Ovary (tissue), 9 donors: ENCODE results near the gene IRAK1. TPM values are rescaled to one million over a fixed set of nuclear protein-coding genes. Genes with fewer than 3 reads are reported as not detected.

Experiments used
- DNase-seq, 5 donors: peaks; one replicate each; pipeline ENCODE4 v3.0.0-alpha.2; 2019 to 2020
- H3K27ac ChIP-seq, 2 donors: fragments of 200-600 bp; one replicate each; pipeline versions ENCODE4 v1.5.1 to v1.8.0; 2019 to 2022
- H3K27me3 ChIP-seq: fragments of 200-600 bp; one replicate; pipeline ENCODE4 v1.8.0; 2022
- H3K36me3 ChIP-seq: fragments of 200-600 bp; sonication (generic); one replicate; pipeline ENCODE4 v1.5.1; 2019
- H3K4me1 ChIP-seq: one replicate; pipeline ENCODE4 v1.8.1; 2013; ENCODE audit warnings: mild to moderate bottlenecking, moderate library complexity; ENCODE audit not compliant: insufficient read depth
- H3K4me3 ChIP-seq: fragments of 200-600 bp; sonication (generic); one replicate; pipeline ENCODE4 v1.5.1; 2017
- H3K9me3 ChIP-seq, 2 donors: fragments of 200-600 bp in 1 of 2; sonication (generic) in 1 of 2; one replicate each; pipeline versions ENCODE4 v1.5.1 to v1.8.1; 2013 to 2019; ENCODE audit warnings: mild to moderate bottlenecking in 1 of 2, moderate library complexity in 1 of 2
- CTCF ChIP-seq, 3 donors: fragments of 450-650 bp in 2 of 3; fragments of 200-600 bp in 1 of 3; IDR thresholded peaks; one replicate each; pipeline versions ENCODE4 v1.5.1 to v1.8.0; 2016 to 2022; ENCODE audit warnings: antibody characterized with exemption in 3 of 3, mild to moderate bottlenecking in 1 of 3
- EP300 ChIP-seq: sonication (generic); formaldehyde crosslinking; IDR thresholded peaks from one replicate; pipeline ENCODE4 v1.6.1; 2017; ENCODE audit warnings: antibody characterized with exemption
- POLR2A ChIP-seq: fragments of 450-650 bp; IDR thresholded peaks from one replicate; pipeline ENCODE4 v1.6.1; 2017; ENCODE audit warnings: antibody characterized with exemption, mild to moderate bottlenecking, moderate library complexity
- WGBS, 3 donors: extraction: QIAGEN DNeasy Blood & Tissue Kit in 1 of 3; methylation state at CpG; one replicate each; pipeline versions ENCODE4 v1.1.5 to v1.1.7; 2013 to 2017; 5-methylcytosine and 5-hydroxymethylcytosine counted together
- intact Hi-C, 4 donors: fragments of 100-400 bp; cut with DNase I; formaldehyde crosslinking; loops; one replicate each; pipeline versions ENCODE4 v1.11.0 to v1.15.1; 2022 to 2023
- polyA plus RNA-seq, 2 donors: library from polyadenylated mRNA; stranded (reverse); fragments of 200-250 nt in 1 of 2; fragments of 350-450 nt in 1 of 2; fragmentation: Illumina TruSeq in 1 of 2; extraction: RNeasy Lipid Tissue Mini Kit (QIAGEN cat#74804) in 1 of 2; gene quantifications; one replicate each; pipeline ENCODE4 v1.2.3, GENCODE V29; 2013 to 2014
- total RNA-seq, 7 donors: library from RNA; depleted of rRNA in 2 of 7; stranded (reverse); fragments of >200 nt in 2 of 7; fragmentation: NEBNext Ultra II Directional in 3 of 7; extraction: Animal tissue kit (Norgen Biotek cat#: 25700) in 3 of 7; gene quantifications; one replicate each; pipeline versions ENCODE4 v1.1.0 to v1.2.4, GENCODE V29; 2016 to 2023
- donor health status: DM: no; HTN: no; CAD: no; lungs with moderate emphysema.
- donor health status: DM: no; HTN: no; CAD: no.
- donor health status: Bipolar disorder and iron deficiency.
- donor health status: DM: yes; HTN: yes; CAD: no.
- donor health status: DM: no; HTN: no; CAD: no.
- donor health status: DM: yes; HTN: yes; CAD: no.

The IRAK1 gene
- total and polyA plus RNA-seq, 9 donors, result 10.5 to 97.4 (median 36.1) TPM

GRCh38 chrX:153993978-153994377 lies 25.7 kb downstream of the IRAK1 start:
- H3K27me3 ChIP-seq, result no peaks in the 10 kb centered on the region
- no peak overlapping the region for H3K27ac ChIP-seq
- H3K4me1 ChIP-seq, result no peaks in the 10 kb centered on the region
- DNase-seq, result no peak
- no peaks in the 10 kb centered on the region for H3K9me3 ChIP-seq
- H3K4me3 ChIP-seq, result no peak overlapping the region
- no peaks in the 10 kb centered on the region for H3K36me3 ChIP-seq
- intact Hi-C loops, result no loop called here
- no peak for TF ChIP-seq CTCF (IDR thresholded peaks at IDR 0.05)
- no peak for TF ChIP-seq EP300
- TF ChIP-seq POLR2A, result no peak
- WGBS, 3 donors, result 80 to 81% (median 80%) methylated on average over 10 of the region's 10 CpGs

DNA sequence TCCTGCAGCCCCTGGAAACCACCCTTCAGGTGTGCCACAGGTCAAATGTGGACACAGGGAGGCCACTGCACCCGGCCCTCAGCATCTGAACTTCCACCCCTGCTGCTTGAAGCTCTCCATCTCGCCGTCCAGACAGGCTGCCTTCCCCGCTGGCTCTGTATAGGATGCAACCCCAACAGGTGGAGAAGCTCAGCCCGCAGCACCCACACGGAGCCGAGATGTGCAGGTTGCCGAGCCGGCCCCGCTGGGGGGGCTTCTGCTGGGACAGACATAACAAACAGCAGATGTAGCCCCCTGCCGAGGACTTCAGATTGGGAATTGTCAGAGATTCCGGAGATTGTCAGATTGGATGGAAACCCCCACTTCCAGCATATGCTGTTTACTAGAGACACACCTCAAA lies 26.6 kb downstream of the IRAK1 start:
- Histone ChIP-seq H3K36me3 (no peaks in the 10 kb centered on the region), H3K4me1 (no peaks in the 10 kb centered on the region), H3K4me3 (no peak overlapping the region), H3K27ac (no peak overlapping the region), H3K27me3 (no peaks in the 10 kb centered on the region), H3K9me3 (no peaks in the 10 kb centered on the region)
- TF ChIP-seq POLR2A, result no peak
- no peak for TF ChIP-seq EP300
- no peak for TF ChIP-seq CTCF (IDR thresholded peaks at IDR 0.05)
- no peak for DNase-seq
- 64 to 66% (median 66%) methylated on average over 12 of the region's 12 CpGs for WGBS, 3 donors
- intact Hi-C loops, result no loop called here

GRCh38 chrX:153992180-153992579 lies 27.5 kb downstream of the IRAK1 start:
- WGBS, 3 donors, result 86 to 92% (median 89%) methylated on average over 8 of the region's 8 CpGs
- intact Hi-C loops, result no loop called here
- Histone ChIP-seq H3K27ac (no peak overlapping the region), H3K4me1 (no peaks in the 10 kb centered on the region), H3K9me3 (no peaks in the 10 kb centered on the region), H3K36me3 (no peaks in the 10 kb centered on the region), H3K4me3 (no peak overlapping the region), H3K27me3 (no peaks in the 10 kb centered on the region)
- no peak for TF ChIP-seq EP300
- no peak for TF ChIP-seq CTCF (IDR thresholded peaks at IDR 0.05)
- TF ChIP-seq POLR2A, result no peak
- DNase-seq, result no peak

- H3K4me3 ChIP-seq, result no peak overlapping the region
- H3K27me3 ChIP-seq, result no peaks in the 10 kb centered on the region
- intact Hi-C loops, result no loop called here
- WGBS, 3 donors, result 94 to 97% (median 95%) methylated on average over 3 of the region's 3 CpGs
- DNase-seq, result no peak
- H3K9me3 ChIP-seq, result no peaks in the 10 kb centered on the region
- H3K4me1 ChIP-seq, result no peaks in the 10 kb centered on the region
- no peaks in the 10 kb centered on the region for H3K36me3 ChIP-seq
- no peak overlapping the region for H3K27ac ChIP-seq
- TF ChIP-seq POLR2A, result no peak
- TF ChIP-seq EP300, result no peak
- no peak for TF ChIP-seq CTCF (IDR thresholded peaks at IDR 0.05)
These were observed 28.6 kb downstream of the IRAK1 start for GRCh38 chrX:153991013-153991580.
